SIG-M5 treated with dmso at 0.1 percent for 504 hours (cell line): ENCODE measurements around the gene INHBB.

Source experiments
- DNase-seq: peaks from one replicate; lab custom pipeline; 2025; ENCODE audit not compliant: unreplicated experiment; lab: John Stamatoyannopoulos, UW

INHBB gene

DNA sequence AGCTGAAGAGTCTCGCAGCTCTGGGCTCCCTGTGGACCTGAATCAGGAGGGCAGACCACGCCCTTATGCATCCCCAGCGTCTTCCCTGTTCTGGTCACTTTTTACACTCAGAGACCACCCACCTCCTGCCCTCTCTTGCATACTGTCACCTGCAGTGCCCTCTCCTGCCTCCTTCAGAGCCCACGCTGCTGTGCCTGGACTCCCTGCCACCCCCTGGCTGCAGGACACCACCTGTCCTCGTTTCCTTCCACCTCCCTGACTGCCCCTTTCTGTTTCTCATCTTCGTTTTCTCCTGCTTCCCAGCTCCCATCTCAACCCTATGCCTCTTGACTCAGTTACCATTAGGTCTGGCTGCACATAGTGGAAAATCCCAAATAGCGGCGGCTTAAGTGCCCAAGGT lies 9.2 kb upstream of the INHBB start:
- no peak for DNase-seq

GRCh38 chr2:120338015-120338414 lies 7.9 kb upstream of the INHBB start:
- DNase-seq = peak; percentile 91

- DNase-seq = no peak
Measured at GRCh38 chr2:120341977-120342376, 4.0 kb upstream of the INHBB start.

DNA sequence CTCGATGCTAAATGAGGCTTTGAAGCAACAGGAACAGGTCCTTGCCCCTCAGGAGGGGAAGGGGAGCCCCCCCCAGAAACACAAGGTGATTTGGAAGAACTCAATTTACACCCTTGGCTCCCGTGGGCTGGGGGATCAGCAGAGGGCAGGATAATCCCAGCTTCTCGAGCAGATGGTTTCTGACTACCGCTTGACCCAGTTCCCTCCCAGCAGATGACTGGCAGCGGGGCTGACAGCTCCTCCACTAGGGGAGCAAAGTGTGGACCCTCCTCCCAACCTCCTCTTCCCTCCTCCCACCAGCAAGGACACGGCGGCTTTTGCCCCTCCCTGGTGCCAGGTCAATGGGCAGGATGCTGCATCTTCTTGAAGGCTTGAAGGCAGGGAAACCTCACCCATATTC lies 3.5 kb upstream of the INHBB start:
- no peak for DNase-seq

- no peak for DNase-seq
Measured at GRCh38 chr2:120343100-120343432, 2.9 kb upstream of the INHBB start.

DNA sequence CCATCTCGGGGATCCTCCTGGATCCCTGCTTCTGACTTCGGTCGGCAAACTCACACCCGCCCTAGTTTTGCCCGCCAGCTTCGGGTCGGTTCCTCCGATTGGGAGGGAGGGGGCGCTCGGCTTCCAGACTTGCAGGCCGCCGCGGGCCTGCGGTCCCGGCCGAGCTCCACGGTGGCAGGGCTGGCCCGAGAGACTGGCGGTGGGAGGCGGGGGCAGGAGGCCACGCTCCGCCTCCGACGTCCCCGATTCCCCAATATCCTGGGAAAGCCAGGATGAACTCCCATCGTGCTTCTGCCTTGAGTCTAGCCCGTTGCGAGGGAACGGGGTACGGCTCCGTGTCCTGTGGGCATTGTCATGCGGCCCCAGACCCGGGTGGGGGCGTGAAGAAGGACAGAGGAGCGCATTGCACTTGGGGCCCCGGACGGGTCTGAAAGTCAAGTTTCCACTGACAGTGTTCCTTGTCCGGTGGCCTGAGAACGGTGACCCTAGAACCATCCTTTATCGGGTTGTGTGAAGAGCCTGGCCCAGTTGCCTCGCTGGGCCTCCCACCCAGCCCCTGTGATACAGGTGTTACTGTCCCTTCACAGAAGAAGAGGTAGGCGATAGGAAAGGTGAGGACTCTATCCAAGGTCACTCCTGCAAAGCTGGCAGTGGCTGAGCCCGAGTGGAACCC lies 2.4 kb upstream of the INHBB start:
- DNase-seq = peak; percentile 55

- no peak for DNase-seq
Measured at GRCh38 chr2:120344214-120344975, 1.5 kb upstream of the INHBB start.

GRCh38 chr2:120344976-120345581 lies 857 bp upstream of the INHBB start:
- DNase-seq = peak; percentile 27

DNA sequence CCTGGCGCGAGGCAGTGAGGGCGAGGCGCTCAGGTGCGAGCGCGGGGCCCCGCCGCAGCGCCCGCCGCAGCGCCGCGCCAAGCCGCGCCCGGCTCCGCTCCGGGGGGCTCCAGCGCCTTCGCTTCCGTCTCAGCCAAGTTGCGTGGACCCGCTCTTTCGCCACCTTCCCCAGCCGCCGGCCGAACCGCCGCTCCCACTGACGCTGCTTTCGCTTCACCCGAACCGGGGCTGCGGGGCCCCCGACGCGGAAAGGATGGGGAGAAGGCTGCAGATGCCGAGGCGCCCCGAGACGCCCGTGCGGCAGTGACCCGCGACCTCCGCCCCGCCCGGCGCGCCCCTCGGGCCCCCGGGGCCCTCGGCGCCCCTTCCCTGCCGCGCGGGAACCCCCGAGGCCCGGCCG lies 328 bp upstream of the INHBB start:
- no peak for DNase-seq

DNA sequence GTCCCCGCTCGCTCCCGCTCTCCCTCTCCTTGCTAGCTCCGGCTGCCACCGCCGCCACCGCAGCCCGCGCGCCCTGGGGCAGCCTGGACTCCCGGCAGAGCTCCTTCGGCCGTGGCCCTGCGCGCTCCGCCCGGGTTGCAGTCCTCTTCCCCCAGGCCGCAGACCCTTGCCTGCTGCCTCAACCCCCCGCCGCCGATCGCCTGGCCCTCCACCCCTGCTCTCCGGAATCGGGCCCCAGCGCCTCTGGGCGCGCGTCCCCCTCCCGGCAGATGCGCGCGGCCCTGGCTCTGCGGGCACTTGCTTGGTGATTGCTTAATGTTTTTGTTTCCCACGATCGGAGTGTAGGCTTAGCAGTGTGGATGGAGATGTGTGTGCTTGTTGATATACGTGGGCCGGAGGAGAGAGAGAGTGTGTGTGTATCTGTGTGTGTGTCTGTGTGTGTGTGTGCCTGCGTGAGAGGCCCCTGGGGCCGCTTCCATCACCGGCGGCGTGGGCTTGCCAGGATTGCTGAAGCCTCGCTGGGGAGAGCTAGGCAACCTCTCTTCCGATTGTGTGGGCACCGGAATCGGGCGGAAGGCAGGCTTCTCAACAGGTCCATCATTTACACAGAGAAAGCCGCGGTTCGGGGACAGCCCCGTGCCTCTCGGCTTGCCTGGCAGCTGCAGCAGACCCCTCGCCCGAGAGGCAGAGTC lies 877 bp downstream of the INHBB start:
- peak; percentile 49 for DNase-seq

- no peak for DNase-seq
Measured at GRCh38 chr2:120347396-120348060, 1.6 kb downstream of the INHBB start.

- DNase-seq = peak; percentile 54
Measured at GRCh38 chr2:120348134-120348736, 2.3 kb downstream of the INHBB start.

DNA sequence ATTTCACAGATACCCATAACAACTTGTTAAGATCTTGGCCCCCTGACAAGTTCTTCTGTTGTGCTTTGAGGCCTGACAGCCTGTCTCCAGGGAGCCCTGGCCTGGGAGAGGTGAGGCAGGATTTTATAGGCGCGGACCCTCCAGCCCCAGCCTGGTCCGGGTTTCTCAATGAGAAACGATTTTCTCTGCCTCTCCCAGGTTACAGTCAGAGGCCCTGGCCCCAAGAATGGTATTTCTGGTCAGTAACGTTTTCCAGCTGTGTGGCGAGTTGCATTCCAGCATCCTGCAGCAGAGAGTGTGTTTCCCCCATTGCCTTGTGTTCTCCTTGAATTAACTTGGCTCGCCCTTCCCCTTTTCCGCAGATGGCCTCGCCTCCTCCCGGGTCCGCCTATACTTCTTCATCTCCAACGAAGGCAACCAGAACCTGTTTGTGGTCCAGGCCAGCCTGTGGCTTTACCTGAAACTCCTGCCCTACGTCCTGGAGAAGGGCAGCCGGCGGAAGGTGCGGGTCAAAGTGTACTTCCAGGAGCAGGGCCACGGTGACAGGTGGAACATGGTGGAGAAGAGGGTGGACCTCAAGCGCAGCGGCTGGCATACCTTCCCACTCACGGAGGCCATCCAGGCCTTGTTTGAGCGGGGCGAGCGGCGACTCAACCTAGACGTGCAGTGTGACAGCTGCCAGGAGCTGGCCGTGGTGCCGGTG lies 3.0 kb downstream of the INHBB start:
- DNase-seq = no peak

GRCh38 chr2:120349440-120349921 lies 3.5 kb downstream of the INHBB start:
- no peak for DNase-seq

DNA sequence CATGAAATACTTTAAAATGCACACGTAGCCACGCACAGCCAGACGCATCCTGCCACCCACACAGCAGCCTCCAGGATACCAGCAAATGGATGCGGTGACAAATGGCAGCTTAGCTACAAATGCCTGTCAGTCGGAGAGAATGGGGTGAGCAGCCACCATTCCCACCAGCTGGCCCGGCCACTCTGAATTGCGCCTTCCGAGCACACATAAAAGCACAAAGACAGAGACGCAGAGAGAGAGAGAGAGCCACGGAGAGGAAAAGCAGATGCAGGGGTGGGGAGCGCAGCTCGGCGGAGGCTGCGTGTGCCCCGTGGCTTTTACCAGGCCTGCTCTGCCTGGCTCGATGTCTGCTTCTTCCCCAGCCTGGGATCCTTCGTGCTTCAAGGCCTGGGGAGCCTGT lies 4.1 kb downstream of the INHBB start:
- DNase-seq = no peak

- DNase-seq = no peak
Measured at GRCh38 chr2:120350801-120351320, 4.9 kb downstream of the INHBB start.

DNA sequence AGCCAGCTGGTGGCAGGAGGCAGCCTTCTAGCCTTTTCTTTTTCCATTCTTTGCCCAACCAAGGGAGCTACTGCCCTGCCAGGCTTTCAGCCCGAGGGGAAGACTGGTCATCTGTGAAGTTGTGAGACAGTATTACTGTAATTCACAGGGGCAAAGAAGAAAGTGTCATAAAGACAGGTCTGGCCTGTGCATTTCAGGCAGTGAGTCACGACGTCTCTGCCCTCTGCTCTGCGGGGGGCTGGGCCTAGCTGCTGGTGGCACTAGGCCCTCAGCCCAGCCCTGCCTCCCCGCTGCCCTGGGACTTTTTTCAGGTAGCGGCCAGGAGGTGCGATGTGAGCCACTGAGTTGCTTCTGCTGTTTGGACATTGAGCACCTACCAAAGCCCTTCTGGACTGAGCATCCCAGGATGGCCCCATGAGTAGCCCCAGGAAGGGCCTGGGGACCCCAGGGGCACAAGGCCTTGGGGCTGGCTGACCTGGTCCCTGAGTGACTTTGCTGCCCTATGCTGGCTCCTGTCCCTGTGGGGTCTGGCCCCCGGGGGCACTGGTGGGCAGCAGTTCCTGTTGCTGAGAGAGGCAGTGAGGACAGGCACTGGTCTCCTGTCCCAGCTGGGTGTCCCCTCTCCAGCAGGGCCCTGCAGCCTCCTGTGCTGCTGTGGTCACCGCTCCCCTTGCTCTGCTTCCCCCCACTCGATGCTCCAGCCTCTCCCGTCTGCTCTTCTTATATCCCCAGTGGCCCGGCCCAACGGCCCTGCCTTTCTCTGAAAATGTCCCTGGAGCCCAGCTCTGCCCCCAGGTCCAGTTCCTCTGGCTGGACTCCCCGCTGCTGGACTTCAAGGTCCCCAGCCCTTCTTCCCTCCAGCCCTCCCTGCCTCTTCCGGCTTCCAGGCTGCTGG lies 7.0 kb downstream of the INHBB start:
- DNase-seq = no peak

GRCh38 chr2:120353591-120353898 lies 7.6 kb downstream of the INHBB start:
- DNase-seq = no peak

- no peak for DNase-seq
Measured at GRCh38 chr2:120353931-120354330, 8.0 kb downstream of the INHBB start.
